ENCODE results near the gene ARCN1.

DNA sequence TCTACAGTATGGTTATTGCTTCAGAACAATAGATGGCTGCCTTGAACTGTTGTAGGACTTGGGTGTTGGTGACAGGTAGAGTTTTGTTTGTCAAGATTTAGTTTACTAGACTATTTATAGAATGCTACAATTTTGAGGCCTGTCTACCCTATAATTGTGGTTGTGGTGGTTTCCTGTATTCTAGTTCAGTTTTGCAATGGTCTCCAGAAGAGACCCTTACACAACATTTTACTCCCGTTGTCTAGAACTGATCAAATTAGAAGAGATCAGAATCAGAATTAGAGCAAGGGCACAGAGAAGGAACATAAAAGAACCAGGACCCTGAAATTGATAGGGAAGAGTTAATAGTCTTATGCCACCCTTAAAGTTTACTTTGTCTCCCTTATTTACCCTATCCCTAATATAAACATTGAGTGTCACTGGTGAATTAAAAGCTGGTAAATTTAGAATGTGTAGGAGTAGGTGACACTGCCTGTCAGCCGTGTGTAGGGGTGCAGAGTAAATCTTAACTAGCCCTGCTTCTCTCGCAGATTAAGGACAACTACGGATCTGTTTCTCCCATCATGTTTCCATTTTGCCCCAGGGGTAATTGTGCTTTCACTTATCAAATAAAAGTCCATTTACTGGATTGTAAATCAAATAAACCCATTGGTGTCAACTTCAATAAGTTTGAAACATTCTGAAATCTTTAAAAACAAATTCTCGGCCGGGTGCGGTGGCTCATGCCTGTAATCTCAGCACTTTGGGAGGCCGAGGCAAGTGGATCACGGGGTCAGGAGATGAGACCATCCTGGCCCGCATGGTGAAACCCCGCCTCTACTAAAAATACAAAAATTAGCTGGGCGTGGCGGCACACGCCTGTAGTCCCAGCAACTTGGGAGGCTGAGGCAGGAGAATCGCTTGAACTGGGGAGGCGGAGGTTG lies 24.3 kb downstream of the ARCN1 start:
- TF ChIP-seq, protein P1, sequence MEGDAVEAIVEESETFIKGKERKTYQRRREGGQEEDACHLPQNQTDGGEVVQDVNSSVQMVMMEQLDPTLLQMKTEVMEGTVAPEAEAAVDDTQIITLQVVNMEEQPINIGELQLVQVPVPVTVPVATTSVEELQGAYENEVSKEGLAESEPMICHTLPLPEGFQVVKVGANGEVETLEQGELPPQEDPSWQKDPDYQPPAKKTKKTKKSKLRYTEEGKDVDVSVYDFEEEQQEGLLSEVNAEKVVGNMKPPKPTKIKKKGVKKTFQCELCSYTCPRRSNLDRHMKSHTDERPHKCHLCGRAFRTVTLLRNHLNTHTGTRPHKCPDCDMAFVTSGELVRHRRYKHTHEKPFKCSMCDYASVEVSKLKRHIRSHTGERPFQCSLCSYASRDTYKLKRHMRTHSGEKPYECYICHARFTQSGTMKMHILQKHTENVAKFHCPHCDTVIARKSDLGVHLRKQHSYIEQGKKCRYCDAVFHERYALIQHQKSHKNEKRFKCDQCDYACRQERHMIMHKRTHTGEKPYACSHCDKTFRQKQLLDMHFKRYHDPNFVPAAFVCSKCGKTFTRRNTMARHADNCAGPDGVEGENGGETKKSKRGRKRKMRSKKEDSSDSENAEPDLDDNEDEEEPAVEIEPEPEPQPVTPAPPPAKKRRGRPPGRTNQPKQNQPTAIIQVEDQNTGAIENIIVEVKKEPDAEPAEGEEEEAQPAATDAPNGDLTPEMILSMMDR (IDR thresholded peaks at IDR 0.05) = no peak
- no peak for TF ChIP-seq EZH2 (IDR thresholded peaks at IDR 0.05; ENCODE audit: borderline replicate concordance, insufficient read depth, low read depth, low read length, poor library complexity, severe bottlenecking)

Measured in B cell (primary cell).